Femur (tissue), 1 donor: ENCODE data around the gene ENPP7.
A peak's percentile ranks its signal among the peaks of the same experiment; 100 is the strongest.

Source experiments
- DNase-seq: peaks from one replicate; pipeline ENCODE4 v3.0.0-alpha.2; 2017

Gene ENPP7

GRCh38 chr17:79778504-79779083, 47.9 kb downstream of the ENPP7 start:
- DNase-seq: peak; percentile 65

GRCh38 chr17:79779084-79779529, 48.4 kb downstream of the ENPP7 start:
- no peak for DNase-seq

GRCh38 chr17:79779661-79780365, 49.1 kb downstream of the ENPP7 start:
- DNase-seq: no peak

GRCh38 chr17:79781012-79781650, 50.4 kb downstream of the ENPP7 start:
- DNase-seq: no peak

DNA sequence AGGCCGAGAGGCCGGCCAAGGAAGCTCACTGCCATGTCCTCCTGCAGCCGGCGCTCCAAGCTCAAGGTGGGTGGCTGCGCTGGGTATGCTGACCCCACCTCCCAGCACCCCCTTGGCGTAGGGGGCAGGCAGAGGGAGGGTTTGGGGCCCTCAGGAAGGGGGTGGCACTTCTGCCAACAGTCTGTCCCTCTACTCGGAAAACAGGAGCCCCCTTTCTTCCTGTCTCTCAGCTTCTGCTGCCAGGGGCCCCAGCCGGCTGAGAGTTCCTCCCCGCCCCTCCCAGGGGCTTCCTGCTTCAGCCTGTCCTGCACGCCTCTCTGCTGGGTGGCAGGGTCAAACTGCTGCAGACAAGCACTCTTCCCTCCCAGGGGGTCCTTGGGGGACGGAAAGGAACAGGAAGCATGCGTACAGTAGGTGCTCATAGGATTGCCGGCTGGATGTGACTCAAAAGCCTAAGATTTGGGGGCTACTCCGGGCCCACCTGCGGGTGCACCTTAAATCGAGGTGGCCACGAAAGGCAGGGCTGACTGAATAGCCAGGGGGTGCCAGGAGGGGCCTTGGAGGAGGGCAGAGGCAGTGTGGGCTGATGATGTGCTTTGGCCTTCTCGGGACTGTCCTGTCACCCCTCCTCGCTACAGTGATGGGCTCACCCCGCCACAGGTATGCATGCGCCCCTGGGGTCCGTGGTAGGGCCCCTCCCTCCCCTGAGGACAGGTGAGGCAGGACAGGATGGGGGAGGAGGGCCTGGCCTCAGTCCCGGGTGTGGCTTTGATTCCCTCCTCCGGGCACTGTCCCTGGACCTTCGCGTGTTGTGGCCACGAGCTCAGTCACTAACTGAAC, 51.2 kb downstream of the ENPP7 start:
- no peak for DNase-seq

DNA sequence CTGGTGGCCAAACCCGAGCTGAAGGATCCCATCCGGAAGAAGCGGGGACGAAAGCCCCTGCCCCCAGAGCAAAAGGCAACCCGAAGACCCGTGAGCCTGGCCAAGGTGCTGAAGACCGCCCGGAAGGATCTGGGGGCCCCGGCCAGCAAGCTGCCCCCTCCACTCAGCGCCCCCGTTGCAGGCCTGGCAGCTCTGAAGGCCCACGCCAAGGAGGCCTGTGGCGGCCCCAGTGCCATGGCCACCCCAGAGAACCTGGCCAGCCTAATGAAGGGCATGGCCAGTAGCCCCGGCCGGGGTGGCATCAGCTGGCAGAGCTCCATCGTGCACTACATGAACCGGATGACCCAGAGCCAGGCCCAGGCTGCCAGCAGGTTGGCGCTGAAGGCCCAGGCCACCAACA, 53.1 kb downstream of the ENPP7 start:
- no peak for DNase-seq

GRCh38 chr17:79784353-79785016, 53.7 kb downstream of the ENPP7 start:
- DNase-seq: no peak

- DNase-seq: no peak
Observed at GRCh38 chr17:79785017-79785899, 54.5 kb downstream of the ENPP7 start.

- no peak for DNase-seq
Observed at GRCh38 chr17:79785900-79786810, 55.4 kb downstream of the ENPP7 start.

DNA sequence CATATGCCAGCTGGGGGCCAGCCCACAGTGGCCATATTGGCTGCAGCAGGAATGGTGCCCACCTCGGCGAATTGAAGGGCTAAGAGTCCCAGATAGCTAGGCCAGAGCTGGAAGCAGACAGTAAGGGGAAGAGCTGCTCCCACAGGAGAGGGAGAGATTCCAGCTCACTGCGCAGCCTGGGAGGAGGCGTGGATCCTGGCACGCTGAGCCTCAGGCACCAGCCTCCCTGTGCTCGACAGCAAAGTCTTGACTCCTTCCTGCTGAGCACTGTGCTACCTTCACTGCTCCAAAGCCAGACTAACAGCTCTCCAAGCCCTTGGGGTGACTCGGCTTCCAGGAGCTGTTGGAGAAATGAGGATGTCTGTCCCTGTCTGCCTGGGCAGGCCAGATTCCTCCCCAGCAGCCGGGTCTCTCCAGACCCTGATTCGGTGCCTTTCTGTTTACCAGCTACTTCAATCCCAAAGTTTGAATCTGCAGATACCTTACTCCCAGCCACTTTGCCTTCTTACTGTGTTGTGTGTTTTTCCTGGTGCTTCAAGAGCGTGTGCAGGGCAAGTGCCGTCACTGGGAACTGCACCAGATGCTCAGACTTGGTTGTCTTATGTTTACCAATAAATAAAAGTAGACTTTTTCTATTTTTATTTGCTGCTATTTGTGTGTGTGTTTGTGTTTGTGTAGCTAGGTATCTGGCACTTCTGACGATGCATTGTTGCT, 56.3 kb downstream of the ENPP7 start:
- DNase-seq: no peak

DNA sequence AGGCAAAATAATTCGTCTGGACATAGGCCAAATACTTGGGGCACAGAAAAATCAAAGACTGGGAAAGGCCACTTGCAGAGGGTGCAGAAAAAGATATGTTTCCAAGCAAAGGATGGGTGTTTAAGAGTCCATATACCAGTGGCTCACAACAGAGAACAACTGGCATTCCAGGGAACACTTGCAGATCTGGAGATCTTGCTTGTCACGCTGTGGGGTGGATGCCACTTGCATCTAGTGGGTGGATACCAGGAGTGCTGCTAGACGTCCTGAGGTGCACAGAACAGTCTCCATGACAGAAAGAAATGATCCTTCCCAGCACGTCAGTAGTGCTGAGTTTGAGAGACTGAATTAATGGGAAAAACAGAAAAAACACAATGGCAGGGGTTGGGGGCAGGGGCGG, 57.7 kb downstream of the ENPP7 start:
- DNase-seq: no peak

GRCh38 chr17:79788989-79789942, 58.5 kb downstream of the ENPP7 start:
- DNase-seq: no peak

- DNase-seq: no peak
Observed at GRCh38 chr17:79789943-79790804, 59.4 kb downstream of the ENPP7 start.

DNA sequence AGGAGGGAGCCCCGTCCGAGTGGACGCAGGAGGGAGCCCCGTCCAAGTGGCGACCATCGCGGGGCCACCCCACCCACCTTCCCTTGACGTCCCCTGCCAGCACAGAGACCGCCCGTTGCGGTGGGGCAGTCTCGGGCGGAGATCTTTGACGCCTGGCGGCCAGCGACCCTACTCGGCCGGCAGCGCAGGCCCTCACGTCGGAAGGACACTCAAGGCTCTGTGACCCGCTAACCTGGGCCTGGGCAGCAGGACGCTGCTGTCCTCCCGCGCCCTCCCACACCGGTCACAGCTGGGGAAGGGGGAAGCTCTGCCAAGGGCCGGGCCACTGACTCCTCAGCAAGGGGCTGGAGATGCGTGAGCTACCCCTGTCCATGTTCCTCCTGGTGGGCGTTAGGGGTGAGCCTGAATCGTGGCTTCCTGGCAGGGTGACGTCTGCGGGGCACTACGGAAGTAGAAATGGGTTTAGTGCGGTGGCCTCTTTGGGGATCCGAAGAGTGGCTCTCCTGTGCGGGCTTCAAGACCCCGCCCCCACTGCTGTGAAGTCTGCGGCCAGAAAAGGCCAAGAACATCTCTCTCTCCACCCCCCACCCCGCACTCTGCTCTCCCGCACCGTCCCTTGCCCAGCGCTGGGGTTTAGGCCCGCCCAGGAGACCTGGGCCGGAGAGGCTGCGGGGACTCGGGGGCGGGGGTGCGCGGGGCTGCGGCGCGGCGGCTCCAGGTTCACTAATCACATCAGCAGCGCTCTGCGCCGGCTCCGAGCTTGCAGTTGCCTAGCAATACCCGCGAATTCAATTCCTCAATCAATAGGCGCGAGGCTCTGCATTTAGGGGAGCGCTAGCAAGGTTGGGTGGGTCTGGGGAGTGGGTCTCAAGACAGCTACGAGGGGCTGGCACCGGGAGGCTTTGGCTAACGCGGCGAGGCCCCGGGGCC, 60.3 kb downstream of the ENPP7 start:
- no peak for DNase-seq

- DNase-seq: no peak
Observed at GRCh38 chr17:79791735-79792161, 61.0 kb downstream of the ENPP7 start.
